HEK293T (cell line): ENCODE results near the gene IGF2.

Experiments
- CTCF ChIA-PET: fragments of 350-600 bp; formaldehyde crosslinking; extraction: SDS; loops from one replicate; lab custom pipeline; 2021; ENCODE audit warnings: antibody characterized with exemption, inconsistent platforms; lab: Yijun Ruan, JAX
- POLR2A ChIA-PET: fragments of 350-600 bp; formaldehyde crosslinking; extraction: SDS; loops from one replicate; lab custom pipeline; 2020; ENCODE audit warnings: antibody characterized with exemption, inconsistent platforms; lab: Yijun Ruan, JAX
- DNase-seq: peaks from one replicate; pipeline ENCODE4 v3.0.0; 2012; ENCODE audit warnings: mixed read lengths; ENCODE audit errors: extremely low spot score
- ARNT ChIP-seq: fragments of 450-650 bp; IDR thresholded peaks from 2 replicates; pipeline ENCODE4 v1.6.1; 2017; ENCODE audit warnings: mild to moderate bottlenecking
- BHLHE40 ChIP-seq: fragments of 450-650 bp; IDR thresholded peaks from 2 replicates; pipeline ENCODE4 v1.6.1; 2016; ENCODE audit warnings: mild to moderate bottlenecking, moderate library complexity, borderline replicate concordance
- CTBP1 ChIP-seq: fragments of 450-650 bp; IDR thresholded peaks from 2 replicates; pipeline ENCODE4 v1.6.1; 2016; ENCODE audit warnings: borderline replicate concordance
- ELF4 ChIP-seq: fragments of 450-650 bp; IDR thresholded peaks from 2 replicates; pipeline ENCODE4 v1.6.1; 2017; ENCODE audit warnings: antibody characterized with exemption
- FOXA1 ChIP-seq: fragments of 450-650 bp; IDR thresholded peaks from 2 replicates; pipeline ENCODE4 v1.6.1; 2016; ENCODE audit warnings: mild to moderate bottlenecking
- FOXK2 ChIP-seq: fragments of 450-650 bp; IDR thresholded peaks from 2 replicates; pipeline ENCODE4 v1.6.1; 2016; ENCODE audit warnings: mild to moderate bottlenecking
- FOXM1 ChIP-seq: fragments of 450-650 bp; IDR thresholded peaks from 2 replicates; pipeline ENCODE4 v1.6.1; 2017; ENCODE audit warnings: mild to moderate bottlenecking, borderline replicate concordance
- HDGF ChIP-seq: fragments of 450-650 bp; IDR thresholded peaks from 2 replicates; pipeline ENCODE4 v1.6.1; 2017; ENCODE audit warnings: antibody characterized with exemption, borderline replicate concordance
- L3MBTL2 ChIP-seq: fragments of 450-650 bp; conservative IDR thresholded peaks from 2 replicates; pipeline ENCODE4 v1.6.1; 2016; ENCODE audit warnings: mild to moderate bottlenecking
- LEF1 ChIP-seq: fragments of 450-650 bp; IDR thresholded peaks from 2 replicates; pipeline ENCODE4 v1.6.1; 2017; ENCODE audit warnings: mild to moderate bottlenecking, borderline replicate concordance
- NFRKB ChIP-seq: fragments of 450-650 bp; IDR thresholded peaks from 2 replicates; pipeline ENCODE4 v1.6.1; 2016; ENCODE audit warnings: mild to moderate bottlenecking, moderate library complexity
- SP1 ChIP-seq: fragments of 450-650 bp; IDR thresholded peaks from 2 replicates; pipeline ENCODE4 v1.6.1; 2017
- SUZ12 ChIP-seq: fragments of 450-650 bp; IDR thresholded peaks from 2 replicates; pipeline ENCODE4 v1.6.1; 2016; ENCODE audit warnings: mild to moderate bottlenecking
- TARDBP ChIP-seq: fragments of 450-650 bp; IDR thresholded peaks from 2 replicates; pipeline ENCODE4 v1.6.1; 2016
- ZNF384 ChIP-seq: fragments of 450-650 bp; IDR thresholded peaks from 2 replicates; pipeline ENCODE4 v1.6.1; 2016
- TF ChIP-seq, protein P1 (sequence below): fragments of 450-650 bp; IDR thresholded peaks from 2 replicates; pipeline ENCODE4 v1.6.1; 2016

The IGF2 gene

DNA sequence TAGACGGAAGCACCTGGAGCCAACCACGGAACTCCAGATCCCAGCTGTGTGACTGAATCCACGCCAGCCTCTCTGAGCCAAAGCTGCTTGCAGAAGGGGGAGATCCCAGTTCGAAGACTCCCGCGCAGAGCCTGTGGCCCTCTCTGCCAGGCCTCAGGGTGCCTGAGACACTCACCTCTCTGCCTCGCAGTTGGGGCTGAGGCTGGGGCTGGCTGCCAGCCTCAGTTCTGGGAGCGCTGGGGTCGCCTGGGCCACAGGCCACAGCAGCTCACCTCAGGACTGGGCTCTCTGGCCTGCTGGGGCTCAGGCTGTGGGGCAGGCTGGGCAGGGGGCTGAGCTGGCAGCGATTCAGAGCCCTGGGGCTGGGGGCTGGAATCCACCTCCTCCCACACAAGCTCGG is 8.2 kb upstream of the IGF2 start:
- no peak for DNase-seq
- ChIA-PET POLR2A (no interaction called here), CTCF (interaction anchor here (0.8 to 6.0 kb wide), 6 partner anchors 9 to 271 kb away, joined by 3 to 120 read pairs (median 5); no protein-coding TSS in a partner anchor)
- no peak for TF ChIP-seq SUZ12

DNA sequence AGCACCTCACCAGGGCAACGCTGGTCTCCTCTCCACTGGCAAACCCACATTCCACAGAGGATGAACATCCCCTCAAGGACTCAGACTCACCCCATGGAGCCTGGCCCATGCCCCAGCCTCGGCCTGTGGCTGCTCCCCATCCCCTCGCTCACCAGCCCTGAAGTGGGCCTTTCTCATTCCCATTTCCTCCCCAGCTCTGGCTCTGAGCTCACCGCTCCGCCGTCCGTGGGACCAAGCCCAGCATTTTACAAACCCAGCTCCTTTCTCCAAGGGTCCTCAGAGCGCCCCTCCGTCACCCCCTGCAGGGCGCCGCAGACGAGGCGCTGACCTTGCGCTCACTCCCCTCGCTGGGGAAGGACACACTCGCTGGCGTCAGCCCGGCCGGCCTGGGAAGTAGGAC is 6.9 kb upstream of the IGF2 start:
- CTCF ChIA-PET, result interaction anchor here (0.9 to 1.9 kb wide), 2 partner anchors 108 to 109 kb away, joined by 3 to 4 read pairs; no protein-coding TSS in a partner anchor
- DNase-seq, result no peak
- TF ChIP-seq L3MBTL2 (no peak), TARDBP (no peak), SUZ12 (no peak), ZNF384 (no peak), FOXK2 (no peak), FOXA1 (no peak), HDGF (no peak), FOXM1 (no peak), NFRKB (no peak), LEF1 (no peak), ELF4 (no peak), CTBP1 (no peak), SP1 (no peak), BHLHE40 (no peak), ARNT (no peak)
- TF ChIP-seq, protein P1, sequence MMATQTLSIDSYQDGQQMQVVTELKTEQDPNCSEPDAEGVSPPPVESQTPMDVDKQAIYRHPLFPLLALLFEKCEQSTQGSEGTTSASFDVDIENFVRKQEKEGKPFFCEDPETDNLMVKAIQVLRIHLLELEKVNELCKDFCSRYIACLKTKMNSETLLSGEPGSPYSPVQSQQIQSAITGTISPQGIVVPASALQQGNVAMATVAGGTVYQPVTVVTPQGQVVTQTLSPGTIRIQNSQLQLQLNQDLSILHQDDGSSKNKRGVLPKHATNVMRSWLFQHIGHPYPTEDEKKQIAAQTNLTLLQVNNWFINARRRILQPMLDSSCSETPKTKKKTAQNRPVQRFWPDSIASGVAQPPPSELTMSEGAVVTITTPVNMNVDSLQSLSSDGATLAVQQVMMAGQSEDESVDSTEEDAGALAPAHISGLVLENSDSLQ, result no peak
- POLR2A ChIA-PET, result no interaction called here

DNA sequence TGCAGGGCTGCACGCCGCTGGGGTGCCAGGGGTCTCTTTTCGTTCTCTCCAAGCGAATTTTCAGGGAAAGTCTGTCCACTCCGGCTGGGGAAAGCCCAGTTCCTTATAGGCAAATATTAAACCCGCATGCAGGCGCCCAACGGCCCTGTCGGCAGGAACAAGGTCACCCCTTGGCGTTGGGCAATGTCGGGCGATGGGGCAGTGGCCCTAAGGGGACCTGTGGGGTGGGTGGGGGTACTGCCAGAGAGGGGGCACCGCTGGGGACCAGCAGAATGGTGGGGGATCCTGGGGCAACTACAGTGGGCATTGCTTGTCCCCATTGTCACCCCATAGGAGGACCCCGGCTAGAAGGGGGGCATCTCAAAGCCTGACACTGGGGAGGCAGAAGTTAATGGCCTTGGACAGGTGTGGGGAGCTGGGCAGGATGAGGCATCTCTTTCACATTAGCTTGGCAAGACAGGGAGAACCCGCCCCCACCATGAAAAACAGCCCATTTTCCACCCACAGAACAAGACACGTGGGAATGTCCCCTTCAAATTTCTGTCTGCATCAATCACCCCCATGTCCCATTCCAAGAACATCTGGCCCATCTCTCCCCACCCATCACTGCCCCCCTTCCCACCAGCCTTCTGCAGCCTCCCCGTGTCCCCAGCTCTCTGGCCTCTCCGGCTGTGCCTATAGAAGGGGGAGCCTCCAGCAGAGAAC is 5.5 kb upstream of the IGF2 start:
- no peak for TF ChIP-seq NFRKB
- TF ChIP-seq HDGF, result no peak
- TF ChIP-seq SUZ12, result no peak
- TF ChIP-seq ARNT, result no peak
- no peak for TF ChIP-seq ELF4
- TF ChIP-seq FOXK2, result no peak
- TF ChIP-seq CTBP1, result no peak
- no peak for TF ChIP-seq FOXA1
- POLR2A ChIA-PET, result no interaction called here
- DNase-seq, result no peak
- CTCF ChIA-PET, result no interaction called here

DNA sequence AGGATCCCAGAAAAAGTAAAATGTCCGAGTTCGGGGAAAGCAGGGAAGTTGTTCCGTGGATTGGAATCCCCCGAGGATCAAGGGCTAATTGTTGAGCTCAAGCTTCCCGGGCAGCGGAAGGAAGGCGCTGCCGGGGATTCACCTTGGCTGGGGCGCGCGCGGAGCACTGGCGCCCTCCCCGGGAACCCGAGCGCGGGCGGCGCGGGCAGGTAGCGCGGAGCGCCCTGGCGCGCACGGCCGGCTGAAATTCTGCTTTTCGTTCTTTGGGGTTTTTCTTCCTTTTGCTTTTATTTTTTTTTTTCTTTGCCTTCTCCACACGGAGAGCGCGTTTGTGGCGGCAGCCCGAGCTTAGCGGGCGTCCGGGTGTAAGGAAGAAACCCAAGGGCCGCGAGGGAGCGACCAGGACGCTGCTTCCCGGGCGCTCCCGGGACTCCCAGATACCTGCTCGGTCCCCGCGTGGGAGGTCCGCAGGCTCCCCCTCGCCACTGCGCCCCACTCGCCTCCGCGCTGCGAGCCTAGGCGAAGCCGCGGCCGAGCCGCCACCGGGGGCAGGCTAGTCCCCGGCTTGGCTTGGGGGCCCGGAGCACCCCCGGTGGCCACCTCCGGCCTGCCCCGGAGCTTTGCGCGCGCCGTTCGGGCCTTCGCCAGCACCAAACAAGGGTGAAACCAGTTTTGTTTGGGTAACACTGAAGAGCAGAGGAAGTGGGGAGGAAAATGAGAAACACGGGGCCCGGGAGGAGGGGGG is 4.8 kb upstream of the IGF2 start:
- no peak for TF ChIP-seq LEF1
- no peak for TF ChIP-seq CTBP1
- TF ChIP-seq ZNF384, result no peak
- no peak for TF ChIP-seq ELF4
- TF ChIP-seq TARDBP, result no peak
- TF ChIP-seq FOXA1, result no peak
- TF ChIP-seq, protein P1, result no peak
- no peak for TF ChIP-seq NFRKB
- no peak for TF ChIP-seq BHLHE40
- no peak for TF ChIP-seq FOXK2
- no peak for TF ChIP-seq SUZ12
- TF ChIP-seq FOXM1, result no peak
- TF ChIP-seq L3MBTL2, result no peak
- ChIA-PET POLR2A (no interaction called here), CTCF (interaction anchor here (0.7 kb wide), 1 partner anchor 114 kb away, joined by 3 read pairs; no protein-coding TSS in a partner anchor)
- no peak for DNase-seq

DNA sequence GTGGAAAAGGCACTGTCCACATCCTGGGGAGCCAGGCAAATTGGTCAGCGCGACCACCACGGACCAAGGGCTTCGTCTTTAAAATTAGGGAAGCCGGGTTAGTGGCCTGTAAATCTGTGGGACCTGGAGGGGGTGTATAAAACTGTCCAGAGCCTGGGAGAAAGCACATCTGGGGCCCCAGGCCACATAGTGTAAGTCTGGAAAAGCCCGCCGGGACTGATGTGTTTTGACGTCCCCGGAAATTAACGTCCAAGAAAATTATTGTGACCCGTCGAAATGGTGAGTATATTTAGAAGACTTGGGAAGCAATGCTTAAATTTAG is 4.2 kb upstream of the IGF2 start:
- ChIA-PET CTCF (interaction anchor here (0.7 kb wide), 1 partner anchor 113 kb away, joined by 3 read pairs; no protein-coding TSS in a partner anchor), POLR2A (no interaction called here)
- DNase-seq, result no peak
- TF ChIP-seq CTBP1 (no peak), LEF1 (no peak)

DNA sequence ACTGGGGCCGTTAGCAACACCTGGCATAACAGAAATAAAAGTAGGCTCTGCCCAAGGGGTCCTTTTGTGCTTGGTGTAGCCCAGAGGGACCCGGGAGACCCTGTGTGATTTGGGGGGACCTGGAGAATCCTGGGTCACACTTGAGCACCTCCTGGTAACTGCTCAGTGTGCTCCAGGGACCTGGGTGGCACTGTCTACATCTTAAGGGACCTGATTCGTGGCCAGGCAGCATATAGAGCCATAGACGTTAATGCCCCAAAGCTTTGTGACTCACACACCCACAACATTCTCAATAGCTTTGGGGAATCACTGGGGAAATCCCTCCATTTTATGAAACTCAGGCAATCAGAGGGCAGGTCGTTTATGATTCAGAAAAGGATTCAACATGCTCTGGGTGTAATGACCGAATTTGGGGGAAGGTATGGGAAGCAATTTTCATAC is 3.6 kb upstream of the IGF2 start:
- ChIA-PET POLR2A (no interaction called here), CTCF (no interaction called here)
- TF ChIP-seq FOXA1, result no peak
- no peak for TF ChIP-seq SUZ12
- DNase-seq, result no peak

DNA sequence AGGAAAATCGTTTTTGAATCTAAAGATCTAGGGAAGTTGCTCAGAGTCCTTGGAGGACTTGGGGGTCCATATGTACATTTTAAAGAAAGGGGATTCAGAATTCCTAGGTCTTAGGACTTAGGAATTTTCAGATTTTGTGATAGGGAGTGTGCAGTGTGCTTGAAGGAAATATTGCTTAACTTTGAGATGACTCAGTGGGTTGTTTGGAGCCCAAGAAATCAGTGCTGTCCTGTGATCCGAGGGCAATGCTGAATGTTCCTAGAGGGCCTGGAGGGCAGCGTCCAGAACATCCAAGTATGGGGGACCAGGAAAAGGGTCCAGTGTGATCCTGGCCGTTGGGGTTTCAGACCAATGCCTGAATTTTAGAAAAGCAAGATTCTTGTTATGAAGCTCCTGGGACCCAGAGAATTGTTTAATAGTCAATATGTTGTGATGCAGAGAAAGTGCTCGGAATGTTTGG is 3.1 kb upstream of the IGF2 start:
- ChIA-PET CTCF (interaction anchor here (0.8 kb wide), 1 partner anchor 490 kb away, joined by 3 read pairs; no protein-coding TSS in a partner anchor), POLR2A (no interaction called here)

More for the DNA sequence above, 3.1 kb upstream of the IGF2 start:
- DNase-seq, result no peak
- TF ChIP-seq CTBP1 (no peak), HDGF (no peak), ARNT (no peak), SUZ12 (no peak), FOXK2 (no peak), ZNF384 (no peak), FOXM1 (no peak)
- TF ChIP-seq, protein P1, result no peak
